HG03432 (cell line): ENCODE results near the gene SLC38A1.
"Not testable (repeated sequence)": the region's sequence is repeated elsewhere in the genome, so short reads cannot be mapped to it uniquely, and the experiment has no call there.

Experiments
- ATAC-seq: cut with Tn5 transposase; IDR thresholded peaks from one replicate; pipeline ENCODE4 v1.9.1; 2021; ENCODE audit warnings: mild to moderate bottlenecking, moderate library complexity; ENCODE audit not compliant: unreplicated experiment

SLC38A1 gene

DNA sequence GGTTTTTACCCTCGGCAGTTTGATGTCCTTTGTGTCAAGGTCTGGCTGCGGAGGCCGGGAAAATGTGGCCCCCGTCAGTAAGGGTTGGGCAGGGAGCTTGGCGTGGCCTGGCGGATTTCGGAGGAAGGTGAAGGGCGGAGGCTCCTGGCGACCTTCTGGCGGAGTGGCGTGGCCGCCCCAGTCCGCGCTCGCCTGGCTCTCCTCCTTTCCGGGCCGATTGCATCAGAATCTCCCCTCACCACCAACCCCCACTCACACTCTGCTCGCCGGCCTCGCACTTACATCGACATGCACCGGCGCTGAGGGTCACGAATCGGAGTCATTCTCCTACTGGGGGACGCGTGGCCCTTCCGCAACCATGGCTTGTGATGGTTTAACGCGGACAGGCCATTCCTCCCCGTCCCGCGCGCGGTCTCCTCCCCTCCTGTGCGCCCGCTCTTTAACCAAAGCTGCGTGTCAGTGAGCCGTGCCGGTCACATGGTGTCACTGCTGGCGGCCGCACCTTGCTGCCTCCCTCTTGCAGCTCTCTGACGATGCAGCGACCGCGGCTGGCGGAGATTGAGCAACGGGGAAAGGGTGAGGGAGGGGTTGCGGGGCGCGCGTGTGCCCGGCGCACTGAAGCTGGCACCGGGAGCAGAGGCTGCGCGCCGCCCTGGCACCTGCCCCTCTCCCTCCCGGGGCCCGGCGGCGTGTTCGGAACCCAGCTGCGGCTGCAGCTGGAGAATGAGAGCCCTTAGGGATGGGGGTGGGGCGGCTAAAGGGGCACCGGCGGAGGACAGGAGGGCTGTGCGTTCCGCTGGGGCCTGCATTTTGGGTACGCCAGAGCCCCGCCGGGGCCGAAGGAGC, at the start of gene SLC38A1:
TSS of gene SLC38A1 (minus strand) at position 461 of the 846 bp plus-strand sequence. CDS start 29,243 bp downstream, outside the sequence.
- peak; percentile 70 for ATAC-seq

DNA sequence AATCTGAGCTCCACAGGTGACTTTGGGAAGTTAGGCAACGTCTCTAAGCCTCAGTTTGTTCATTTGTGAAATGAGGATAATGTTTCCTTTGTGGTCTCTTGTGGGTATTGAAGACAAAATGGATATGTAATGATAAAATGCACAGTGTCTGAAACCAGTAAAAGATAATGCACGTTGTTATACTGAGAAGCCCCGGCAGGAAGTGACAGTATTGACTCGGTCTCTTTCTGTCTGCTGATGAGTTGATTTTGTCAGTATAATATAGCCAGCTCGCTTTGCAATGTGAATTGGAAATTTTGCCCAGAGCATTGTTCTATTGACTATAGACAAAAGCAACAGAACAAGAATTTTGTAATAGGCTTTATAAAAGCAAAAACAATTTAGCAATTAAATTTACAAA, 49.2 kb upstream of the SLC38A1 start:
- ATAC-seq: no peak

DNA sequence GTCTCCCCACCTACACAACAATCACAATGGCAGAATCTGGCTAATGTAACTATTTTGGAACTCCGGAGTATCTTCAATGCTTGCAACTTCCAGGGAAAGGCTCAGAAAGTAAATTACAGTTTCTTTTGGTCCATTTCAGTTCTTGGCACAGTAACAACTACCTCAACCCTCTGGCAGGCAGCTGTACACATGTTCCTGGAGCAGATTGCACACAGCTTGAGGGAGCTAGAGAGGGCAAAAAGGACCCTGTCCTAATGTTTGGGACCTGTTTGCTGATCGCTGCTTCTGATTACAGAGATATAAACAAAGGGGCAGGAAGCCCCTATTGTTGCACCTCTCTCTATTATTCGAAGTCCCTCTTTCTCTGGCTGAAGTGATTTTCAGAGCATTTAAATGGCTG, 35.2 kb upstream of the SLC38A1 start:
- no peak for ATAC-seq

DNA sequence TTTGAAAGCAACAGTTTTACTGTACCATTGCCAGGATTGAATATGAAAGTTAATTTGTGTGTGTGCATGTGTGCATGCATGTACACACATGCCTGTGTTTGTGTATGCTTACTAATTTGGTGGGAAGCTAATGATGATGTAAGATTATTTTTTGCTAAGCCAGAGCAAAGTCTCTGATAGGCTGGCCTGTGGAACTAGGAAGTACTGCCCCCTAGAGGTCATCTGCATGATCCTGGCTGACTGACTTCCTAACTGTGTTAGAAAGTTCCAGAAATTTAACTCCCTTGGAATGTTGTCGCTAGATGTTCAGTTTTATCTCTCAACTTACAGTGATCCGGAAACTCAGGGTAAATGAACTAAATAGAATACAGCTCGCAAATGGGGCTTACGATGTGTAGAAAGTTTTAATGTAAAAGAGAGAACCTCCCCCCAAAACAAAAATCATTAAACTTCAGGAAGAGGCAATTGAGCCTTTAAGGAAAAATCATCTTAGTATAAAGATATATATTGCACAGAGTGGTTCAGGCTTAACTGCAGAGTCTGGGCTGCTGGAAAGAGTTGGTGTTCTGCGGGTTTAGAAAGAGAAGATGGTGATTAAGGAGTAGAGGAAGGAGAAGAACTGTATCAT, 34.3 kb upstream of the SLC38A1 start:
- no peak for ATAC-seq

DNA sequence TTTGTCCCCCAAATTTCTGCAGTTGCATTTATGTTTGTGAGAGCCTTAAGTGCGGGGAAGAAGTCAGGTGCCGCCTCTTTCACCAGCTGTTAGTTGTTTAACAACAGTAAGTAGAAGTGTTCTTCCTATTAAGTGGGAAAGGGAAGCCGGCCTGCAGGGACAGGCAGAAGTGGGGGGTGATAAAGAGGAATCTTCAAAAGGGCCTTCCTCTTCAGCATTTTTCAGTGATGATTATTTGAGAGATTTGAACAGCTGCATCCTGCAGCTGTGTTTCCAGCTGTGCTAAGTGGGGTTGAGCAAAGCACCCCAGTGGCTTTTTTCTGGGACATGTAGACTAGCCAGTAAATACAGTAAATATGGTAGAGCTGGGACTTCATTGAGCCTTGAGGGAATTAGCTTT, 32.1 kb upstream of the SLC38A1 start:
- no peak for ATAC-seq

DNA sequence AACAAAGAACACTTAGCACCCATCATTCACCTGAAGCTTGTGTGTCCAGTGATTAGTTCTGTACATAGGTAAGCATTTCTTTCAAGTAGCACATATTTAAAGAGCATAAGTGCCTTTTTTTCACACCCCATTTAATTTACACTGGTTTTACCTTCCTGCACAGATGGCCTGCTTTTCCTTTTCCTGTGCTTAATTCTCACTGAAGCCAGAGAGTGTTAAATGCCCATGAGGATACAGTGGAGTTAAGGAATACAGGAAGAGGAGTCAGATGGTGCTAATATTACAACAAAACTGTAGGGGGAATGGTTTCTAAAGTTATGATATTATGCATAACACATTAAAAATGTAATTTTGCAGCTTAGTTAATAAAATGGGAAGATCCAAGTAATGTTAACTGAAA, 31.0 kb upstream of the SLC38A1 start:
- no peak for ATAC-seq

DNA sequence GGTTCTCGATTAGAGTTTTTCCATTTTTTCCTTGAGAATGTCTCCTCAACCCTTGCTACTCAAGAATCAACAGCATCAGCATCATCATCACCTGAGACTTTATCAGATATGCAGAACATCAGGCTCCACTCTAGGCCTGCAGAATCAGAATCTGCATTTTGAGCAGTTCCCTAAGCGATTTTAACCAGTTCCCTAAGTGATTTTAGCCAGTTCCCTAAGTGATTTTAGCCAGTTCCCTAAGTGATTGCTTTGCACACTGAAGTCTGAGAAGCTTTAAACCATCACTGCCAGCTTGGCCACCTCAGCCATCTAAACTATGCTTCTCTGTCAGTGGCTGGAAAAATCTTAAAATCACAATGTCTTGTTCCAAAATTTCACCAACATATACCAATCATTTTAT, 29.4 kb upstream of the SLC38A1 start:
- ATAC-seq: no peak

DNA sequence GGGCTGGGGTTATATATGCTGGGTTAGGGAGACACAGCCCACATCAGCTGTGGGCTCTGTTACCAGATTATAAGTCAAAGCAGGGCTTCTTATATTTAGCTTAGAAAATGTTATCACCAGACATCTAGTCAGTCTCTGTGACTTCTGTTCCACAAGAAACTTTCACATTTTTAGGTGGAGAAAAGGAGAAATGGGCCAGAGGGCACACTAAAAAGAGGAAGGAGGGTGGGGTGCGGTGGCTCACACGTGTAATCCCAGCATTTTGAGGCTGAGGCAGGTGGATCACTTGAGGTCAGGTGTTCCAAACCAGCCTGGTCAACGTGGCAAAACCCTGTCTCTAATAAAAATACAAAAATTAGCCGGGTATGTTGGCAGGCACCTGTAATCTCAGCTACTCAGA, 28.0 kb upstream of the SLC38A1 start:
- no peak for ATAC-seq

DNA sequence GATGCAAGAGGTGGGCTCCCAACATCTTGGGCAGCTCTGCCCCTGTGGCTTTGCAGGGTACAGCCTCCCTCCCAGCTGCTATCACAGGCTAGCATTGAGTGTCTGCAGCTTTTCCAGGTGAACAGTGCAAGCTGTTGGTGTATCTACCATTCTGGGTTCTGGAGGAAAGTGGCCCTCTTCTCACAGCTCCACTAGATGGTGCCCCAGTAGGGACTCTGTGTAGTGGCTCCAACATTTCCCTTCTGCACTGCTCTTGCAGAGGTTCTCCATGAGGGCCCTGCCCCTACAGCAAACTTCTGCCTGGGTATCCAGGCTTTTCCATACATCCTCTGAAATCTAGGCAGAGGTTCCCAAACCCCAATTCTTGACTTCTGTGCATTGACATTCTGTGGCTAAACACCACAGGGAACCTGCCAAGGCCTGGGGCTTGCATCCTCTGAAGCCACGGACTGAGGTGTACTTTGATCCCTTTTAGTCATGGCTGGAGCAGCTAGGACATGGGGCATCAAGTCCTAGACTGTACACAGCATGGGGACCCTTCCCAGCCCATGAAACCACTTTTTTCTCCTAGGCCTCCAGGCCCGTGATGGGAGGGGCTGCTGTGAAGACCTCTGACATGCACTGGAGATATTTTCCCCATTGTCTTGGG, 24.0 kb upstream of the SLC38A1 start:
- ATAC-seq: no peak

DNA sequence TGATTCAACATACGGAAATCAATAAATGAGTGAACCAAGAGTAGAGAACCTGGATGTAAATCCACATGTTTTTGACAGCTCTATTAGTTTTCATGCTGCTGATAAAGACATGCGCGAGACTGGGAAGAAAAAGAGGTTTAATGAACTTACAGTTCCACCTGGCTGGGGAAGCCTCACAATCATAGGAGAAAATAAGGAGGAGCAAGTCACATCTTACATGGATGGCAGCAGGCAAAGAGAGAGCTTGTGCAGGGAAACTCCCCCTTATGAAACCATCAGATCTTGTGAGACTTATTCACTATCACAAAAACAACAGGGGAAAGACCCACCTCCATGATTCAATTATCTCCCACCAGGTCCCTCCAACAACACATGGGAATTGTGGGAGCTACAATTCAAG, 23.1 kb upstream of the SLC38A1 start:
- ATAC-seq: not testable (repeated sequence)

DNA sequence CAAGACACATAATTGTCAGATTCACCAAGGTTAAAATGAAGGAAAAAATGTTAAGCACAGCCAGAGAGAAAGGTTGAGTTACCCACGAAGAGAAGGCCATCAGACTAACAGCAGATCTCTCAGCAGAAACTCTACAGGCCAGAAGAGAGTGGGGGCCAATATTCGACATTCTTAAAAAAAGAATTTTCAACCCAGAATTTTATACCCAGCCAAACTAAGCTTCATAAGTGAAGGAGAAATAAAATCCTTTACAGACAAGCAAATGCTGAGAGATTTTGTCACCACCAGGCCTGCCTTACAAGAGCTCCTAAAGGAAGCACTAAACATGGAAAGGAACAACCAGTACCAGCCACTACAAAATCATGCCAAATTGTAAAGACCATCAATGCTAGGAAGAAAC, 16.3 kb upstream of the SLC38A1 start:
- not testable (repeated sequence) for ATAC-seq

DNA sequence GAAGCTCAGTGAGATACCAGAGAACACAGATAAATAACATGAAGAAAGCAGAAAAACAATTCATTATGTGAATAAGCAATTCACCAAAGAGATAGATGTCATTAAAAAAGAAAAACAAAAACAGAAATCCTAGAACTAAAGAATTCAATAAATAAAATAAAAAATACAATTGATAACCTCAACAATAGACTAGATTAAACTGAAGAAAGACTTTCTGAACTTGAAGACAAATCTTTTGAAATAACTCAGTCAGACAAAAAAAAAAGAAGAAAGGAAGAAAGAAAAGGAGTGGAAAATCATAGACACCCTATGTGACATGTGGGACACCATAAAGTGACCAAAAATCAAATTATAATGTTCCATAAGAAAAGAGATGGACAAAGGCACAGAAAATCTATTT, 14.0 kb upstream of the SLC38A1 start:
- no peak for ATAC-seq

DNA sequence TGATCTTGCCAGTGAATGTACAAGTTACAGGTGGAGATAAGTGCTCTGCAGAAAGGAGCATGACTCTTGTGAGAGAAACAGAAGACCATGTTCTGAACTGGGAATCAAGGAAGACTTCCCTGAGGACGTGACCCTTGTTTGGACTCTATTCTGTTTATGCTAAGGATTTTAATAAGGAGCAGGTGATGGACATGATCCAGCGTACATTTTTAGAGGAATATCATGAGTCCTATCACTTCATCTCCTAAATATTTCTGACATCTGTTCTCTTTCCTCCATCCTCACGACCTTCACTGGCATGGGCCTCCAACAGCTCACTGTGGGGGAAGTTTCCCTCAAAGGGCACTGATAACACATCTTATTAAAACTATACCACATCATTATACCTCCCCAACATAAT, 7.9 kb upstream of the SLC38A1 start:
- ATAC-seq: no peak

DNA sequence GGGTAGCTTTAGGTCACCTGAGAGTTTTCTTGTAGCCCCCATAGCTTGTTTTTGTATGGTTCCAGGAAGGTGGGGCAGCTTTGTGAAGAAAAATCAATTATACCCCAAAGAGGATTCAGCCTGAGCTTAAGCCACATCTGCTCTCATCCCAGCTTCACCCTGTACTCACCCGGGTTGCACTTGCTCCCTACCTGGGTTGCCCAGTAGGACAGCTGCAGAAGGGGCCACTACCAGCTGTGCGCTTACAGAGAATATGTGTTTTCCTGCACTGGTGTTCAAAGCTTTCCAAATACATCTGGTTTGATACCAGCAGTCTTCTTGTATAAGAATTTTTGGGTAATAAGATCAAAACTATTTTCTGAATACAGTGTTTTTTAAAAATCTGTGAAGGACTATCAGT, 3.0 kb upstream of the SLC38A1 start:
- ATAC-seq: no peak

DNA sequence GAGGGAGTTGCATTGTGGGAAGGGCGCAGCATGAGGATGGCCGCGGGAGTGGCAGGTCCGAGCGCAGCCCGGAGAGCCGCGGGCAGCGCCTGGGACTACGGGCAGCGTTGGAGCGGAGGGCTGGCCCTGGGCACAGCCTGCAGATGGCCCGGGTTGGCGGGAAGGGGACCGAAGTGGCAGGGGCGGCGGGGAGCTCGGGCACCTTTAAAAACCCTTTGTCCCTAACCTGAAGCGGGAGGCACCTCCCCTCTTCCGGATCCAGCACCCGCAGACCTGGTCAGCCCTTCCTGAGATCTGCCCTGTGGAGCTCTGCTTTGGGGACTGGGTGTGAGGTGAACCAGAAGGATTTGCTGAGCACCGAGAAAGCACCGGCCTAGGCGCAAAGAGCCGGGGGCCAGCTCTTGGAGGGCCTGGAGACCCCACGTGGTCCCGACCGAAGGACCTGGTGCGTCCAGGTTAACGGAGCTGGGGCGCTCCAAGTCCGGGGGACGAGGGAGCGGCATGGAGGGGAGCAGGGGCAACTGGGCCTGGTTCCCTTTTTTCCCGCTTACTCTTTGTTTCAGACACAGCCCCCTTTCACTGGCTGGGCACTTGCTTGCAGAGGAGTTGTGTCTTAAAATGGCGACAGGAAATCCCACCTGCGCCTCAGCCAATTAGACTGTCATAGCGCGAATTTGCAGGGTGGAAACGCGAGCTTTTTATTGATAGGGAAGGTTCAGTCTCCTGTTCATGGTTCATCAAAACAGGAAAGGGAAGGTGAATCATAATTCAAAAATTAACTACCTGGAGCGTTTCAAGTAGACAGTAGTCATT, 792 bp upstream of the SLC38A1 start:
- ATAC-seq: peak; percentile 24

DNA sequence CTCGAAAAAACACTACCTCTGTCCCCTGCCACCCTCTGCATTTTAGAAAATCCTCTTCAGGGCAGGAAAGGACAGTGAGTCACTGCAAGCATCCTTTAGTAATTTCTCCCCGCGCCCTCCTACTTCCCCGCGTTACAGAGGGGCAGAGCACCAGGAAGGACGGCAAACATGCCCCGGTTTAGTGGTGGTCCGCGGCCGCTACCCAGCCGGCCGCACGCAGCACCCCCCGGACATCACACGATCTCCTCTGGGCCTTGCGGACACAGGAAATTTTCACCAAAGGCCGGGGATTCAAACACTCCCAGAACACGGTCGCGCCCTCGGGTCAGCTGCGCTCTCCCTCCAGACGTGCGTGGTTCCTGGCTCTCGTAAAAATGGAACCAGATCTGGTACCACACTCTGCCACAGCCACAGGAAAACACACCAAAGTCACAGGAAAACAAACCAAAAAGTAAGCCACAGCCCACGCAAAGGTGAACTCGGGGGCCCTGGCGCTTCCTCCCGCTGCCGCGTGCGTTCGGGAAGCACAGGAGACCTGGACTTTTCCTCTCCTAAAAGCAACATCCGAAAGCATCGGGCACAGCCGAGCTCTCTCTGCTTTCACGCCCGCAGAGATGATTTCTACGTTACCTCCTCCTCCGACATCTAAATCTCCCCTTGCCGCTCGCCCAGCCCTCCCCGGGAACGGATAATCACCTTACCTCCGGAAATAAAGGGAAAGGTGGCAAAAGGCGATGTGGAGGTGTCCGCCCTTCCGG, 839 bp downstream of the SLC38A1 start:
- ATAC-seq: no peak

DNA sequence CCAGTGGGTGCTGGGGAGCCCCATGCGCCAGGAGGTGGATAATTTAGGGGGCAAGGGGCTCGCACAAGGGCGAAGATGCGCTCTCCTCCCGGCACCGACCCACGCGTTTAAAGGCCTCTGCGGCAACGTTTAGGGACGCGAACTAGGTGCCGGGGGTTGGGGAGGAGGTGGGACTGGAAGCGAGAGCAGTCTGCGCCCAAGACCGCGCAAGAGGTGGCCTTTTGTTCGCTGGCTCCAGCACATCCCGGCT, 1.3 kb downstream of the SLC38A1 start:
- ATAC-seq: no peak

DNA sequence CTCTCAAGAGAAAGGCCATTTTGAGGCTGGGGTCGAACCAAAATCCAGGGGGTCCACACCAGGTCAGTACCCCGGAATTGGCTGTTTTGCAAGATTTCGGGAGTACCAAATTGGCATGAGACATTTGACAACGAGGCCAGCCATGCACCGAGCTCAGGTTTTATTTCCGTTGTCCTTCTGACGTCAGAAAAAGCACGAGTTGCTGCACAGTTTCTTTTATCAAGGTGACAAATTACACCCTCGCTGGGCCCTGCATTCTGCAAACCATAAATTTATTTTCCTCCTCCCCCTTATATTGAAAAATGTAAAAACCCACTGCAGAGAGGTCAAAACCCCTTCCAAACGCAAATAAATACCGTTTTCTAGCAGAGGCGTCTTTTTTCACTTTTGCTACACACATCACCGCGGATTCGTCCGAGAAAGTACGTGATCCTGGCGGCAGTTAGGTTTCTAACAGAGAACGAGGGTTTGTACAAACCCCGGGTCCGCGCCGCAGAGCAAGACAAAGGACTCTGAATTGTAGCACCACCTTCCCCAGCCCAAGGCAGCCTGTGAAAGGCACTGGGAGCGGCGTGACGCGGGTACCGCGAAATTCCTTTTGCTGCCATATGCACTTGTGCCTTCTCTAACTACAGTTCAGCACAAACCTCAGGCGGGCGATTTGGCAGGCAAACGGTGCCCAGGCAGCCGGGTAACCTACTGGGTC, 1.8 kb downstream of the SLC38A1 start:
- ATAC-seq: no peak

DNA sequence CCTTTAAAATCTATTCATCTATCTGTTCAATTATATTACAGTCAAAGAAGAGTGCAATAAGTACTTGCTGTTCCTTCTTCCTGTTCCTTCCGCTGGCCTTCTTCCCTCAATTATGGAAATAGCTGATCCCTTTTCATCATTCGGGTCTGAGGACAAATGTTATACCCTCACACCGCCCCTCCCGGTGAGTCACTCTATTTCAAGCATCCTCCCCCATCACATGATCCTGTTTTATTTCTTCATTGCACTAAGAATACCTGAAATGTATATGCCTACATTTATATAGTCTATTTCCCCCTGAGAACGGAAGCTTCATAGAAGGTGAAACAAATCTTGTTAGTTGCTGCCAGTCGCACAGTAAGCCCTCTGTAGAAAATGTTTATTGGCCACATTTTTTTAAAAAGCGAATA, 2.5 kb downstream of the SLC38A1 start:
- ATAC-seq: no peak

DNA sequence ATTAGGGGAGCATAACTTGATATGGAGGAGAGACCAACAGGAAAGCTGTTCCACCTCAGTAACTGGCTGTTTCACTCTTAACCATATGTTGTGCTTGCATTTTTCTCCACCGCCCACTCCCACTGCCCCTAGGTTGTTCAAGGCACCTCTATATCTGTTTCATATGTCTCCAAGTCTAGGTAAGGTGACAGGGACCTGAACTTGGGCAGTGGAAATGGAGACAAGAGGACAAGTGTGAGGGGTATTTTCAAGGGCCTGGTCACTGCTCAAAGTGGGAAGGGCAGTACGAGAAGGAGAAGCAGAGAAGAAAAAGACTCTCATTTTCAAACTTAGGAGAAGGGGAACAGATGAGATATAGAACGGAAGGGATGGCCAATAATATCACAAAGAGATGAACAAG, 3.1 kb downstream of the SLC38A1 start:
- ATAC-seq: no peak
